Measurements from ENCODE around the gene RNGTT.
"Not testable (repeated sequence)": the region's sequence is repeated elsewhere in the genome, so short reads cannot be mapped to it uniquely, and the experiment has no call there.

DNA sequence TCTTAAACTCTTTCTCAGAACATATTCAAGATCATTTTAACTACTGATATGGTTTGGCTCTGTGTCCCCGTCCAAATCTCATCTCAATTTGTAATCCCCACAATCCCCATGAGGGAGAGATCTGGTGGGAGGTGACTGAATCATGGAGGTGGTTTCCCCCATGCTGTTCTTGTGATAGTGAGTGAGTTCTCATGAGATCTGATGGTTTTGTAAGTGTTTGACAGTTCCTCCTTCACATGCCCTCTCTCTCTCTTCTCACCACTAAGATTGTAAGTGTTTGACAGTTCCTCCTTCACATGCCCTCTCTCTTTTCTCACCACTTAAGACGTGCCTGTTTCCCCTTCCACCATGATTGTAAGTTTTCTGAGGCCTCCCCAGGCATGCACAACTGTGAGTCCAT lies 56.3 kb downstream of the RNGTT start:
- TF ChIP-seq, protein P1, sequence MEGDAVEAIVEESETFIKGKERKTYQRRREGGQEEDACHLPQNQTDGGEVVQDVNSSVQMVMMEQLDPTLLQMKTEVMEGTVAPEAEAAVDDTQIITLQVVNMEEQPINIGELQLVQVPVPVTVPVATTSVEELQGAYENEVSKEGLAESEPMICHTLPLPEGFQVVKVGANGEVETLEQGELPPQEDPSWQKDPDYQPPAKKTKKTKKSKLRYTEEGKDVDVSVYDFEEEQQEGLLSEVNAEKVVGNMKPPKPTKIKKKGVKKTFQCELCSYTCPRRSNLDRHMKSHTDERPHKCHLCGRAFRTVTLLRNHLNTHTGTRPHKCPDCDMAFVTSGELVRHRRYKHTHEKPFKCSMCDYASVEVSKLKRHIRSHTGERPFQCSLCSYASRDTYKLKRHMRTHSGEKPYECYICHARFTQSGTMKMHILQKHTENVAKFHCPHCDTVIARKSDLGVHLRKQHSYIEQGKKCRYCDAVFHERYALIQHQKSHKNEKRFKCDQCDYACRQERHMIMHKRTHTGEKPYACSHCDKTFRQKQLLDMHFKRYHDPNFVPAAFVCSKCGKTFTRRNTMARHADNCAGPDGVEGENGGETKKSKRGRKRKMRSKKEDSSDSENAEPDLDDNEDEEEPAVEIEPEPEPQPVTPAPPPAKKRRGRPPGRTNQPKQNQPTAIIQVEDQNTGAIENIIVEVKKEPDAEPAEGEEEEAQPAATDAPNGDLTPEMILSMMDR (IDR thresholded peaks at IDR 0.05) = not testable (repeated sequence)
- TF ChIP-seq EP300 (IDR thresholded peaks at IDR 0.05) = not testable (repeated sequence)

Data from upper lobe of left lung (tissue), 4 donors.